Fibroblast of lung (primary cell): ENCODE results near the gene CAMSAP3. TPM values are rescaled to one million over a fixed set of nuclear protein-coding genes. Genes with fewer than 3 reads are reported as not detected.

ENCODE experiments used
- DNase-seq, 2 donors: peaks; one replicate each; pipeline versions ENCODE4 v3.0.0 to v3.0.0-alpha.2; 2010; ENCODE audit warnings: low read depth in 2 of 2
- H2AFZ ChIP-seq: 2 replicates; pipeline ENCODE4 v1.5.1; 2012; ENCODE audit warnings: low read length, control low read depth, inconsistent platforms
- H3K27ac ChIP-seq: 2 replicates; pipeline ENCODE4 v1.5.1; 2011; ENCODE audit warnings: low read length, control low read depth; ENCODE audit not compliant: insufficient read depth
- H3K27me3 ChIP-seq: 2 replicates; pipeline ENCODE4 v1.5.1; 2011; ENCODE audit warnings: mild to moderate bottlenecking, low read length; ENCODE audit not compliant: control insufficient read depth, insufficient read depth
- H3K36me3 ChIP-seq: 2 replicates; pipeline ENCODE4 v1.5.1; 2011; ENCODE audit warnings: low read length; ENCODE audit not compliant: control insufficient read depth, insufficient read depth
- H3K4me1 ChIP-seq: 2 replicates; pipeline ENCODE4 v1.5.1; 2011; ENCODE audit warnings: low read length; ENCODE audit not compliant: control insufficient read depth, insufficient read depth; ENCODE audit errors: extremely low read depth
- H3K4me2 ChIP-seq: 2 replicates; pipeline ENCODE4 v1.5.1; 2011; ENCODE audit warnings: low read length, control low read depth; ENCODE audit not compliant: insufficient read depth; ENCODE audit errors: extremely low read depth
- H3K4me3 ChIP-seq, 4 experiments: fragments of 200-600 bp in 1 of 4; sonication (generic) in 1 of 4; replicated peaks in 1 of 4; 2 replicates each; pipeline ENCODE4 v1.5.1; 2011 to 2016; ENCODE audit warnings: low read length in 4 of 4, low read depth in 3 of 4, mild to moderate bottlenecking in 3 of 4, control low read depth in 2 of 4, inconsistent platforms in 1 of 4, mixed read lengths in 1 of 4; ENCODE audit not compliant: insufficient read depth in 1 of 4; ENCODE audit errors: control extremely low read depth in 1 of 4
- H3K79me2 ChIP-seq: 2 replicates; pipeline ENCODE4 v1.5.1; 2012; ENCODE audit warnings: mild to moderate bottlenecking, low read length, inconsistent platforms; ENCODE audit not compliant: control insufficient read depth, insufficient read depth
- H3K9ac ChIP-seq: 2 replicates; pipeline ENCODE4 v1.5.1; 2011; ENCODE audit warnings: mild to moderate bottlenecking, low read length, control low read depth; ENCODE audit not compliant: insufficient read depth
- H3K9me3 ChIP-seq: 2 replicates; pipeline ENCODE4 v1.5.1; 2012; ENCODE audit warnings: low read depth, low read length; ENCODE audit not compliant: control insufficient read depth, insufficient read depth
- H4K20me1 ChIP-seq: 2 replicates; pipeline ENCODE4 v1.5.1; 2011; ENCODE audit warnings: low read length; ENCODE audit not compliant: control insufficient read depth, insufficient read depth; ENCODE audit errors: extremely low read depth
- EZH2 ChIP-seq: IDR thresholded peaks from 2 replicates; pipeline ENCODE4 v1.5.1; 2012; ENCODE audit warnings: low read length, control low read depth, mild to moderate bottlenecking; ENCODE audit errors: missing control alignments
- polyA plus RNA-seq, 2 donors: library from polyadenylated mRNA; depleted of rRNA in 1 of 2; stranded (reverse) in 1 of 2; unstranded in 1 of 2; fragments of >200 nt; gene quantifications; 2 replicates each; pipeline ENCODE4 v1.2.1, GENCODE V29; 2011 to 2012; ENCODE audit warnings: missing spikeins in 1 of 2
- total RNA-seq: library from RNA; depleted of rRNA; stranded (reverse); fragments of >200 nt; gene quantifications from 2 replicates; pipeline ENCODE4 v1.2.1, GENCODE V29; 2014
- TF ChIP-seq, protein P1 (sequence below), 2 donors: IDR thresholded peaks in 1 of 2; conservative IDR thresholded peaks in 1 of 2; 1 replicate in 1 of 2; 2 replicates in 1 of 2; pipeline ENCODE4 v1.5.1; 2011 to 2012; ENCODE audit warnings: low read length in 2 of 2, control low read depth in 1 of 2, inconsistent platforms in 1 of 2, low read depth in 1 of 2, mild to moderate bottlenecking in 1 of 2

CAMSAP3 gene
- total and polyA plus RNA-seq, 2 donors (not counting 1 experiment from before 2014, with no cell fraction given), result not detected

GRCh38 chr19:7623725-7624603 is 28.3 kb downstream of the CAMSAP3 start:
- Histone ChIP-seq H3K4me3 (no peak overlapping the region), H3K27ac (no peak overlapping the region), H4K20me1 (no peaks in the 10 kb centered on the region), H3K79me2 (peaks cover 29% of the 10 kb centered on the region), H3K4me1 (peaks cover 5% of the 10 kb centered on the region), H3K9me3 (no peaks in the 10 kb centered on the region), H3K4me2 (no peak overlapping the region), H2AFZ (no peak overlapping the region), H3K36me3 (peaks cover 30% of the 10 kb centered on the region), H3K27me3 (no peaks in the 10 kb centered on the region), H3K9ac (no peak overlapping the region)
- no peak for TF ChIP-seq EZH2
- TF ChIP-seq, protein P1, sequence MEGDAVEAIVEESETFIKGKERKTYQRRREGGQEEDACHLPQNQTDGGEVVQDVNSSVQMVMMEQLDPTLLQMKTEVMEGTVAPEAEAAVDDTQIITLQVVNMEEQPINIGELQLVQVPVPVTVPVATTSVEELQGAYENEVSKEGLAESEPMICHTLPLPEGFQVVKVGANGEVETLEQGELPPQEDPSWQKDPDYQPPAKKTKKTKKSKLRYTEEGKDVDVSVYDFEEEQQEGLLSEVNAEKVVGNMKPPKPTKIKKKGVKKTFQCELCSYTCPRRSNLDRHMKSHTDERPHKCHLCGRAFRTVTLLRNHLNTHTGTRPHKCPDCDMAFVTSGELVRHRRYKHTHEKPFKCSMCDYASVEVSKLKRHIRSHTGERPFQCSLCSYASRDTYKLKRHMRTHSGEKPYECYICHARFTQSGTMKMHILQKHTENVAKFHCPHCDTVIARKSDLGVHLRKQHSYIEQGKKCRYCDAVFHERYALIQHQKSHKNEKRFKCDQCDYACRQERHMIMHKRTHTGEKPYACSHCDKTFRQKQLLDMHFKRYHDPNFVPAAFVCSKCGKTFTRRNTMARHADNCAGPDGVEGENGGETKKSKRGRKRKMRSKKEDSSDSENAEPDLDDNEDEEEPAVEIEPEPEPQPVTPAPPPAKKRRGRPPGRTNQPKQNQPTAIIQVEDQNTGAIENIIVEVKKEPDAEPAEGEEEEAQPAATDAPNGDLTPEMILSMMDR (conservative IDR thresholded peaks at IDR 0.05 in 1 of 2, IDR thresholded peaks at IDR 0.05 in 1 of 2; ENCODE audit: low read depth in 1 of 2, low read length in 2 of 2), result no peak
- no peak for DNase-seq

GRCh38 chr19:7624810-7625209 is 29.1 kb downstream of the CAMSAP3 start:
- H2AFZ ChIP-seq, result no peak overlapping the region
- peaks cover 34% of the 10 kb centered on the region for H3K79me2 ChIP-seq
- no peak overlapping the region for H3K4me3 ChIP-seq
- no peak for DNase-seq
- H3K9ac ChIP-seq, result no peak overlapping the region
- peaks cover 28% of the 10 kb centered on the region for H3K36me3 ChIP-seq
- H3K27me3 ChIP-seq, result no peaks in the 10 kb centered on the region
- no peaks in the 10 kb centered on the region for H3K9me3 ChIP-seq
- no peak for TF ChIP-seq EZH2
- TF ChIP-seq, protein P1 (conservative IDR thresholded peaks at IDR 0.05 in 1 of 2, IDR thresholded peaks at IDR 0.05 in 1 of 2; ENCODE audit: low read depth in 1 of 2, low read length in 2 of 2), result no peak
- peaks cover 5% of the 10 kb centered on the region for H3K4me1 ChIP-seq
- no peaks in the 10 kb centered on the region for H4K20me1 ChIP-seq
- H3K4me2 ChIP-seq, result no peak overlapping the region
- H3K27ac ChIP-seq, result no peak overlapping the region

DNA sequence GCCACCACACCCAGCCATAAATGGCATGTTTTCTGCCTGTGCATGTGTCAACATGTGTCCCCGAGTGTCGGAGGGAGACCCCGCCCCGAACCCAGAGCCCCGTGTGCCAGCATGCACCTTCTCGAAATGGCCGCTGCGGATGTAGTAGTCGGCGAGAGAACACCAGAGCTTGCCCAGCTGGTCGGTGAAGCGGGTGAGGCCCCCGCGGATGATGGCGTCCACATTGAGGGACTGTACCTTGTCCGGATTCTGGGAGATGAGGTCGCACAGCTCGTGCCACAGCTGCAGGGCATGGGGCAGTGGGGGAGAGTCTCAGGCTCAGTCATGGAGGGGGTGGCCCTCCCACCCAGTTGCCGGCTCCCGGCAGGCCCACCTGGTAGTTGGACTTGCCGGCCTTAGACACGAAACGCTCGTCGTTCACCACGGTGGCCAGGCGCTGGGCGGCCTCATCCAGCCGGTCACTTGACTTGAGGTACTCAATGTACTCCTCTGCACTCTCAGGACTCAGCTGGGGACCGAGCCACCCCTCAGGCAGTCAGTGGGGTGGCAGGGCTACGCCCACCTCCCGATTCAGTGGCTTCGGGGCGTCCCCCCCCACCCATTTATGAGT is 30.2 kb downstream of the CAMSAP3 start:
- no peak for DNase-seq
- H4K20me1 ChIP-seq, result no peaks in the 10 kb centered on the region
- H3K9me3 ChIP-seq, result no peaks in the 10 kb centered on the region
- no peak overlapping the region for H2AFZ ChIP-seq
- H3K4me3 ChIP-seq, result no peak overlapping the region
- H3K79me2 ChIP-seq, result peaks cover 45% of the 10 kb centered on the region
- TF ChIP-seq EZH2, result no peak
- TF ChIP-seq, protein P1 (conservative IDR thresholded peaks at IDR 0.05 in 1 of 2, IDR thresholded peaks at IDR 0.05 in 1 of 2; ENCODE audit: low read depth in 1 of 2, low read length in 2 of 2), result no peak
- peaks cover 20% of the 10 kb centered on the region for H3K36me3 ChIP-seq
- no peaks in the 10 kb centered on the region for H3K27me3 ChIP-seq
- H3K4me2 ChIP-seq, result no peak overlapping the region
- no peak overlapping the region for H3K9ac ChIP-seq
- H3K27ac ChIP-seq, result no peak overlapping the region
- peaks cover 9% of the 10 kb centered on the region for H3K4me1 ChIP-seq
